ENCODE measurements around the gene KCNAB1.

KCNAB1 gene

GRCh38 chr3:156201411-156202405 is 81.3 kb downstream of the KCNAB1 start:
- no peak overlapping the region for H3K4me3 ChIP-seq (ENCODE audit: low read depth, low read length)
- DNase-seq (ENCODE audit: low read depth, low spot score), result no peak
- TF ChIP-seq, protein P1, sequence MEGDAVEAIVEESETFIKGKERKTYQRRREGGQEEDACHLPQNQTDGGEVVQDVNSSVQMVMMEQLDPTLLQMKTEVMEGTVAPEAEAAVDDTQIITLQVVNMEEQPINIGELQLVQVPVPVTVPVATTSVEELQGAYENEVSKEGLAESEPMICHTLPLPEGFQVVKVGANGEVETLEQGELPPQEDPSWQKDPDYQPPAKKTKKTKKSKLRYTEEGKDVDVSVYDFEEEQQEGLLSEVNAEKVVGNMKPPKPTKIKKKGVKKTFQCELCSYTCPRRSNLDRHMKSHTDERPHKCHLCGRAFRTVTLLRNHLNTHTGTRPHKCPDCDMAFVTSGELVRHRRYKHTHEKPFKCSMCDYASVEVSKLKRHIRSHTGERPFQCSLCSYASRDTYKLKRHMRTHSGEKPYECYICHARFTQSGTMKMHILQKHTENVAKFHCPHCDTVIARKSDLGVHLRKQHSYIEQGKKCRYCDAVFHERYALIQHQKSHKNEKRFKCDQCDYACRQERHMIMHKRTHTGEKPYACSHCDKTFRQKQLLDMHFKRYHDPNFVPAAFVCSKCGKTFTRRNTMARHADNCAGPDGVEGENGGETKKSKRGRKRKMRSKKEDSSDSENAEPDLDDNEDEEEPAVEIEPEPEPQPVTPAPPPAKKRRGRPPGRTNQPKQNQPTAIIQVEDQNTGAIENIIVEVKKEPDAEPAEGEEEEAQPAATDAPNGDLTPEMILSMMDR (IDR thresholded peaks at IDR 0.05; ENCODE audit: low read depth, low read length), result no peak
- in situ Hi-C loops (cut with HindIII; ENCODE audit: low sequenced_read_pairs), result no loop called here

DNA sequence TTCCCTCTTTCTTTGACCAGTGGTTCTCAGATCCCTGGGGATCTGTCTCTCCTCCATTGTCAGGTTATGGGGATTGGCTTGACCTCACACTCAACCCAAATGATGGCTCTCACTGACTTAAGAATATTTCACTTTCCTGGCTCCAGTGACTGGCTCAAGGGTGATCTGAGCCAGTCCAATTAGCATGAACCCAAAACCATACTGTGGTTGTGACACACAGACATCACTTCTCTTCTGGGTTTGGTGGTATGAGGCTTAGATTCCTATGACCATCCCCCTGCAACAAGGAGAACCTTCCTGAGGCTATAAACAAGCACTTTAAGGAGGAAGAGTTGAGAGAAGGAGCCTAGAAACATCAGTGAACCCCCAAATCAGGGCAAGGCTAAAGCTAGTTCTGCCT is 85.8 kb downstream of the KCNAB1 start:
- TF ChIP-seq, protein P1 (IDR thresholded peaks at IDR 0.05; ENCODE audit: low read depth, low read length), result no peak
- DNase-seq (ENCODE audit: low read depth, low spot score), result peak; percentile 29
- H3K4me3 ChIP-seq (ENCODE audit: low read depth, low read length), result no peak overlapping the region
- in situ Hi-C loops (cut with HindIII; ENCODE audit: low sequenced_read_pairs), result no loop called here

DNA sequence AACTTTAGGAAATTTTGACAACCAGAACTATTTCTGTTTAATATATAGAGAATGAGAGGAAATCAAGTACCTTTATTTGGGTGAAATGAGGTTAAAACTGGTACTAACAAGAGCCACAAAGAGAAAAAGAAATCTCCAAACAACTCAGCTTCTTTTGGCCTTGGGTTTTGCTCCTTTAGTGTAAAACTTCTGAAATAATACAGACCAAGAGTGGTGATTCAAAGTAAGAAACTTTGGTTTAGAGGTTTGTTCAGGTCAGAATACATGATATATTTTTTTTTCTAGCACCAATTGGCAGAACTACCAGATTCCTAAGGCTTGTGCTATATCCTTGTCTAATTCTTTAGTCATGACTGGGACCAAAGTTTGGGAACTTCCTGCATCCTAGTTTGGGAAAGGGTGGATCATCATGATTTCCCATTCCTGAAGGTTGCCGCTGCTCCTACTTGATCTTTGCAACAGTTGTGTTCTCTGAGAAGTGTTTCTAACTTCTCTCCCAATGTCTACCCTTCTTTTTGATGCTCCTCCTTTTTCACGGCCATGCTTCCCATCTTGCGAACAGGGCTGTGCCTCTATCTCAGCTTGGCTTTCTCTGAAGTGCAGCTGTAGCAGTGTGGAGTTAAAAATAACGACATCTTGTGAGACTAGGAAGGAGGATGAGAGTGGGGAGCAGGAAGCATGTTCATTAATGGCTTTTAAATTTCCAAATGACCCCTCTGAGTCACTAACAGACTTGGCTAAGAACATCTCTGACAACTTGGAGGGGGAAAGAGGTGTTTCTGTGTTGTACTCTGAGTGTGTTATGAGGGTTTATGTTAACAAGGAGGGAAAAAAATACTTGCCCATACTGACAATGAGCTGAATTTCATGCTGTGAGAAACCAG is 87.7 kb downstream of the KCNAB1 start:
- in situ Hi-C loops (cut with HindIII; ENCODE audit: low sequenced_read_pairs), result no loop called here
- no peak overlapping the region for H3K4me3 ChIP-seq (ENCODE audit: low read depth, low read length)
- TF ChIP-seq, protein P1 (IDR thresholded peaks at IDR 0.05; ENCODE audit: low read depth, low read length), result no peak
- peak; percentile 78 for DNase-seq (ENCODE audit: low read depth, low spot score)

- no peak for DNase-seq (ENCODE audit: low read depth, low spot score)
- no peak overlapping the region for H3K4me3 ChIP-seq (ENCODE audit: low read depth, low read length)
- in situ Hi-C loops (cut with HindIII; ENCODE audit: low sequenced_read_pairs), result no loop called here
- TF ChIP-seq, protein P1 (IDR thresholded peaks at IDR 0.05; ENCODE audit: low read depth, low read length), result no peak
Observed at GRCh38 chr3:156209631-156210335, 89.4 kb downstream of the KCNAB1 start.

- H3K4me3 ChIP-seq (ENCODE audit: low read depth, low read length), result no peak overlapping the region
- in situ Hi-C loops (cut with HindIII; ENCODE audit: low sequenced_read_pairs), result no loop called here
- peak; percentile 38 for DNase-seq (ENCODE audit: low read depth, low spot score)
- TF ChIP-seq, protein P1 (IDR thresholded peaks at IDR 0.05; ENCODE audit: low read depth, low read length), result no peak
Observed at GRCh38 chr3:156211583-156211982, 91.2 kb downstream of the KCNAB1 start.

GRCh38 chr3:156214676-156215075 is 94.3 kb downstream of the KCNAB1 start:
- TF ChIP-seq, protein P1 (IDR thresholded peaks at IDR 0.05; ENCODE audit: low read depth, low read length), result no peak
- in situ Hi-C loops (cut with HindIII; ENCODE audit: low sequenced_read_pairs), result no loop called here
- DNase-seq (ENCODE audit: low read depth, low spot score), result no peak
- no peak overlapping the region for H3K4me3 ChIP-seq (ENCODE audit: low read depth, low read length)
